Upper lobe of left lung (tissue), 6 donors: ENCODE measurements around the gene TNPO1. TPM values are rescaled to one million over a fixed set of nuclear protein-coding genes. Genes with fewer than 3 reads are reported as not detected.
A peak's percentile ranks its signal among the peaks of the same experiment; 100 is the strongest.

Experiments used
- ATAC-seq, 2 donors: fragments of 200-7000 bp; cut with Tn5 transposase; one replicate each; pipeline ENCODE4 v1.9.1; 2022; ENCODE audit warnings: mild to moderate bottlenecking in 2 of 2, moderate library complexity in 2 of 2; ENCODE audit not compliant: low FRiP score in 2 of 2
- DNase-seq, 2 donors: peaks; one replicate each; pipeline ENCODE4 v3.0.0-alpha.2; 2019 to 2020
- H3K27ac ChIP-seq, 4 donors: fragments of 200-600 bp; sonication (generic); one replicate each; pipeline ENCODE4 v1.5.1; 2016 to 2019
- H3K27me3 ChIP-seq, 4 donors: fragments of 200-600 bp; sonication (generic); one replicate each; pipeline ENCODE4 v1.5.1; 2017 to 2019
- H3K36me3 ChIP-seq, 4 donors: fragments of 200-600 bp; sonication (generic); one replicate each; pipeline ENCODE4 v1.5.1; 2016 to 2019
- H3K4me1 ChIP-seq, 4 donors: fragments of 200-600 bp; sonication (generic); one replicate each; pipeline ENCODE4 v1.5.1; 2018 to 2019
- H3K4me3 ChIP-seq, 4 donors: fragments of 200-600 bp; sonication (generic); one replicate each; pipeline ENCODE4 v1.5.1; 2017 to 2019; ENCODE audit warnings: mild to moderate bottlenecking in 2 of 4, moderate library complexity in 1 of 4
- H3K9me3 ChIP-seq, 4 donors: fragments of 200-600 bp; sonication (generic); one replicate each; pipeline ENCODE4 v1.5.1; 2018 to 2019
- CTCF ChIP-seq, 6 experiments: fragments of 450-650 bp in 4 of 6; fragments of 200-600 bp in 2 of 6; sonication (generic) in 2 of 6; IDR thresholded peaks; one replicate each; pipeline ENCODE4 v1.5.1; 2016 to 2019; ENCODE audit warnings: antibody characterized with exemption in 6 of 6
- EP300 ChIP-seq, 4 donors: sonication (generic); formaldehyde crosslinking; IDR thresholded peaks; one replicate each; pipeline ENCODE4 v1.5.1; 2017; ENCODE audit warnings: antibody characterized with exemption in 4 of 4, control low read depth in 2 of 4
- POLR2A ChIP-seq, 4 donors: fragments of 450-650 bp; IDR thresholded peaks; one replicate each; pipeline ENCODE4 v1.5.1; 2016 to 2017; ENCODE audit warnings: antibody characterized with exemption in 4 of 4, mild to moderate bottlenecking in 2 of 4
- POLR2AphosphoS5 ChIP-seq, 2 donors: sonication (generic); formaldehyde crosslinking; IDR thresholded peaks; one replicate each; pipeline ENCODE4 v1.5.1; 2017; ENCODE audit warnings: antibody characterized with exemption in 2 of 2
- WGBS, 2 donors: methylation state at CpG; one replicate each; pipeline ENCODE4 v1.1.5; 2017 to 2018; 5-methylcytosine and 5-hydroxymethylcytosine counted together
- total RNA-seq, 6 donors: library from RNA; depleted of rRNA in 4 of 6; stranded (reverse); fragments of >200 nt in 4 of 6; gene quantifications; one replicate each; pipeline versions ENCODE4 v1.1.0 to v1.2.1, GENCODE V29; 2016 to 2021
- donor health status: DM: no; HTN: no; CAD: no; lungs with moderate emphysema.
- donor health status: DM: no; HTN: yes; CAD: no; lungs with severe emphysema.

The TNPO1 gene
- total RNA-seq, 6 donors from 2014 or later, result 39.5 to 150 (median 70.9) TPM

GRCh38 chr5:72936893-72937292 is 120.4 kb downstream of the TNPO1 start:
- WGBS, 2 donors, result 93 to 94% methylated on average over 4 of the region's 4 CpGs
- no peak for DNase-seq

GRCh38 chr5:72937517-72938061 is 121.1 kb downstream of the TNPO1 start:
- ATAC-seq (peak in 1 of 2 donors; percentile 60), DNase-seq (no peak)
- Histone ChIP-seq H3K4me3 (no peak overlapping the region), H3K9me3 (no peaks in the 10 kb centered on the region), H3K27me3 (no peaks in the 10 kb centered on the region), H3K36me3 (no peaks in the 10 kb centered on the region), H3K4me1 (peaks cover 12 to 23% (median 18%) of the 10 kb centered on the region in 4 donors), H3K27ac (peak overlapping the region in 3 of 4 donors; percentile 38 to 71 (median 45))
- TF ChIP-seq POLR2A (IDR thresholded peaks at IDR 0.05), result no peak
- TF ChIP-seq POLR2AphosphoS5 (IDR thresholded peaks at IDR 0.05), result no peak
- TF ChIP-seq CTCF (IDR thresholded peaks at IDR 0.05), result no peak
- no peak for TF ChIP-seq EP300 (IDR thresholded peaks at IDR 0.05)
- WGBS, 2 donors, result 76 to 77% methylated on average over 3 of the region's 3 CpGs

More at GRCh38 chr5:72936893-72937292, 120.4 kb downstream of the TNPO1 start:
- peaks cover 12 to 23% (median 18%) of the 10 kb centered on the region in 4 donors for H3K4me1 ChIP-seq
- H3K4me3 ChIP-seq, result no peak overlapping the region
- no peak for TF ChIP-seq EP300 (IDR thresholded peaks at IDR 0.05)
- no peak for TF ChIP-seq POLR2AphosphoS5 (IDR thresholded peaks at IDR 0.05)
- no peak for TF ChIP-seq CTCF (IDR thresholded peaks at IDR 0.05)
- no peak for TF ChIP-seq POLR2A (IDR thresholded peaks at IDR 0.05)
- no peak for ATAC-seq
- H3K9me3 ChIP-seq, result no peaks in the 10 kb centered on the region
- no peaks in the 10 kb centered on the region for H3K36me3 ChIP-seq
- H3K27me3 ChIP-seq, result no peaks in the 10 kb centered on the region
- H3K27ac ChIP-seq, result peak overlapping the region in 1 of 4 donors; percentile 71

- H3K9me3 ChIP-seq, result no peaks in the 10 kb centered on the region
- peak in 1 of 2 donors; percentile 56 for ATAC-seq
- no peak overlapping the region for H3K4me3 ChIP-seq
- peaks cover 12 to 23% (median 18%) of the 10 kb centered on the region in 4 donors for H3K4me1 ChIP-seq
- no peak for TF ChIP-seq CTCF (IDR thresholded peaks at IDR 0.05)
- TF ChIP-seq POLR2A (IDR thresholded peaks at IDR 0.05), result peak in 1 of 4 donors; percentile 22
- no peak for TF ChIP-seq POLR2AphosphoS5 (IDR thresholded peaks at IDR 0.05)
- TF ChIP-seq EP300 (IDR thresholded peaks at IDR 0.05), result peak in 1 of 4 donors; percentile 33
- no peak for DNase-seq
- H3K36me3 ChIP-seq, result no peaks in the 10 kb centered on the region
- no peaks in the 10 kb centered on the region for H3K27me3 ChIP-seq
- 18 to 31% methylated on average over 1 of the region's 1 CpG for WGBS, 2 donors
- peak overlapping the region; percentile 10 to 45 (median 41) for H3K27ac ChIP-seq
Measured at GRCh38 chr5:72938206-72938605, 121.7 kb downstream of the TNPO1 start.

GRCh38 chr5:72940082-72940481 is 123.6 kb downstream of the TNPO1 start:
- Histone ChIP-seq H3K9me3 (no peaks in the 10 kb centered on the region), H3K36me3 (no peaks in the 10 kb centered on the region), H3K27ac (peak overlapping the region in 2 of 4 donors; percentile 30 to 43), H3K27me3 (no peaks in the 10 kb centered on the region), H3K4me1 (peaks cover 12 to 23% (median 18%) of the 10 kb centered on the region in 4 donors), H3K4me3 (no peak overlapping the region)
- 50% methylated on average over 4 of the region's 4 CpGs for WGBS, 2 donors
- no peak for DNase-seq
- peak; percentile 19 to 71 for ATAC-seq
- no peak for TF ChIP-seq CTCF (IDR thresholded peaks at IDR 0.05)
- no peak for TF ChIP-seq POLR2A (IDR thresholded peaks at IDR 0.05)
- no peak for TF ChIP-seq EP300 (IDR thresholded peaks at IDR 0.05)
- TF ChIP-seq POLR2AphosphoS5 (IDR thresholded peaks at IDR 0.05), result no peak

- Histone ChIP-seq H3K4me1 (peaks cover 2 to 21% (median 5%) of the 10 kb centered on the region in 4 donors), H3K27me3 (no peaks in the 10 kb centered on the region), H3K27ac (no peak overlapping the region), H3K4me3 (no peak overlapping the region), H3K9me3 (no peaks in the 10 kb centered on the region), H3K36me3 (no peaks in the 10 kb centered on the region)
- ATAC-seq (no peak), DNase-seq (no peak)
- no peak for TF ChIP-seq POLR2A (IDR thresholded peaks at IDR 0.05)
- TF ChIP-seq POLR2AphosphoS5 (IDR thresholded peaks at IDR 0.05), result no peak
- no peak for TF ChIP-seq EP300 (IDR thresholded peaks at IDR 0.05)
- no peak for TF ChIP-seq CTCF (IDR thresholded peaks at IDR 0.05)
Measured at GRCh38 chr5:72943307-72943706, 126.8 kb downstream of the TNPO1 start.
